Left renal cortex interstitium (tissue), 4 donors: Measurements from ENCODE around the gene HSPG2. TPM values are rescaled to one million over a fixed set of nuclear protein-coding genes. Genes with fewer than 3 reads are reported as not detected.

Source experiments
- DNase-seq, 4 donors: peaks; one replicate each; pipeline ENCODE4 v3.0.0-alpha.2; 2013; ENCODE audit warnings: low read depth in 4 of 4, low spot score in 2 of 4, missing footprints in 1 of 4
- polyA plus RNA-seq, 4 donors: library from polyadenylated mRNA; unstranded; fragments of 120-200 nt; gene quantifications; one replicate each; pipeline ENCODE4 v1.2.1, GENCODE V29; 2013; ENCODE audit not compliant: insufficient read length in 4 of 4

HSPG2 gene
- polyA plus RNA-seq, 4 donors: 114 to 185 (median 161) TPM

- DNase-seq: no peak
Observed at GRCh38 chr1:21884456-21885235, 52.5 kb downstream of the HSPG2 start.

DNA sequence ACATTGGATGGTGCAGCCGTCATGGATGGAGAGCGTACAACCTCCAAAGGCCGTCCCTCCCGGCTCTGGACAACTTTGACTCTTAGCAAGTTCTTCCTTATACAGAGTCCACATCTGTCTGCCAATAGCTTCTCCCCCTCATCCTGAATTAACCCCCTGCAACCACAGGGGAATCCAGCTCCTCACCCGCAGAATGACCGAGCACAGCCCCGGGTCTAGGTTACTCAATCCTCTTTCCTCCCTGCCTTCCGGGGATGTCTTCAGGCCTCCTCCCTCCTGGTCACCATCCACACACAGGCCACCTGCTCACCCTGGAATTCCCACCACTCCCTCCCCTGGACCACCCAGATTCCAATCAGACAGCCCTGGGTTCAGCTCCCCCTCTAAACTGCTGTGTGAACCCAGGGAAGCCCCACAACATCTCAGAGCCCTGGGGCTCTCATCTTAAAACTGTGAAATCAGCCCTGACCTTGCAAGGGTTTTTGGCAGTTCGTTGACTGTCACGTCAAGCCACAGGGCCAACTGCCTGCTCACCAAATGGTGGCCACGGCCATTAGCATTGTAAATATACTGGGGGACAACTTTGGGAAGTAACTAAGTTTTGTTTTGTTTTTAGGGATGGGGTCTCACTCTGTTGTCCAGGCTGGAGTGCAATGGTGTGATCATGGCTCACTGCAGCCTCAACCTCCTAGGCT, 54.2 kb downstream of the HSPG2 start:
- no peak for DNase-seq

DNA sequence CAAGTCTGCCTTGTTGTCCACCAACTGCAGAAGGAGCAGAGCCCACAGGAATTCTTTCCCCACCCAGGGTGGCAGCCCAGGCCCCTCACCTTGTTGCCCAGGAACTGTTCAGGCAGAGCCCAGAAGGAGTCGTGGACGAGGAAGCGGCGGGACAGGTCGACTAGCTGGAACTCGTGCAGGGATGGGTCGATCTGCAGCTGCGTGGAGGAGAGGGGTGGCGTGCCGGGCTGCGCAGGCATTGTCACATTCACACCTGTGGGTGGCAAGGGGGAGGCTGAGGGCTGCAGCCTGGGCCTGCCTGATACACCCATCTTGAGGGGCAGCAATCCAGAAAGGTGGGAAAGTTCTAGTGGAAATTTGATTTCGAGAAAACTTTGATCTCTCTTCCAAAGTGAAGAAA, 55.9 kb downstream of the HSPG2 start:
- DNase-seq: no peak

GRCh38 chr1:21880619-21880970, 56.5 kb downstream of the HSPG2 start:
- no peak for DNase-seq

DNA sequence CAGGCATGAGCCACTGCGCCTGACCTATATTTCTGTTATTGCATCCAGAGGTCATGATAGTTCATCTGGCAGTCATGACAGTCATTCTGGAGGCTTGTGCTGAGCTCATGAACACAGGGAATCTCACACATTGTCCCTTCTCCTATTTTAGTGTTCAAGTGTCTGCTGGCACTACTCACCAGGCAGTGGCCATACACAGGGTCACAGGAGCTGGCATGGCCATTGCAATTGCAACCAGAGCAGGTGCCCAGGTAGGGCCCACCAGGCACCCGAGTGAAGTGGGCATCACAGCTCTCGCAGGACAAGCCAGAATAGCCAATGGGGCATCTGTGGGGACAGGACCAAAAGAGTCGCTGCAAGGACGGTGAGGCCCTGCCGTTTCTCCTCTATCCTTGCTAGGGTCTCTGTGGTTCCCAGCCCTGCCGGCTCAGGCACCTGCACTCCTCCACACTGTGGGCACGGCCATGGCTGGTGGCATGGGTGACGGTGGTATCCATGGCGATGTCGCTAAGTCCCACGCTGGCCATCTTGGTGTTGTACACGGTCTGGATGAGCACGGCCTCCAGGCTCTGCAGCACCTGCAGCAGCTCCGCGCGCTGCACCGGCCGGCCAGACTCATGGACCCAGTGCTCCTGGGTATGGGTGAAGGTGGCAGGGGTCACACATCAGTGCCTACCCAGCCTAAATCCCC, 57.0 kb downstream of the HSPG2 start:
- no peak for DNase-seq

GRCh38 chr1:21878840-21879478, 58.2 kb downstream of the HSPG2 start:
- DNase-seq: no peak

- DNase-seq: no peak
Observed at GRCh38 chr1:21878009-21878773, 58.9 kb downstream of the HSPG2 start.

GRCh38 chr1:21876267-21876666, 60.8 kb downstream of the HSPG2 start:
- DNase-seq: no peak

DNA sequence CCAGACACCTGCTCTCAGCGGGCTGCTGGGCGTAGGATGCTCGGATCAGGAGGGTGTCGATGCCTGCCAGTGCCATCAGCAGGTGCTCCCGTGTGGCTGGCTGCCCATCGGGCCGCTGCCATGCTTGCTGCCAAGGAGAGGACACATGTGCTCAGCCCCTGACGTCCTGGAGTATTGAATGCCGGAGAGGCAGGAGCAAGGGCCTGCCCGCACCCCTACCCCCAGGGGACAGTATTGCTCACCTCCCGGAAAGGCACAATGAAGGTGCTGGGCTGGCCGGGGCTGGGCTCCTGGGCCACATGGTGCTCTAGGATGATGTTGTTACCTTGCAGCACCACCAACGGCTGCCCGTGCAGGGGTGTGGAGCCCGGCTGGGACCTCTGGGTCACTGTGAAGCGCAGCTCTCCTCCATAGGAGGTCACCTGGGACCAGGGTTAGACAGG, 61.5 kb downstream of the HSPG2 start:
- no peak for DNase-seq

DNA sequence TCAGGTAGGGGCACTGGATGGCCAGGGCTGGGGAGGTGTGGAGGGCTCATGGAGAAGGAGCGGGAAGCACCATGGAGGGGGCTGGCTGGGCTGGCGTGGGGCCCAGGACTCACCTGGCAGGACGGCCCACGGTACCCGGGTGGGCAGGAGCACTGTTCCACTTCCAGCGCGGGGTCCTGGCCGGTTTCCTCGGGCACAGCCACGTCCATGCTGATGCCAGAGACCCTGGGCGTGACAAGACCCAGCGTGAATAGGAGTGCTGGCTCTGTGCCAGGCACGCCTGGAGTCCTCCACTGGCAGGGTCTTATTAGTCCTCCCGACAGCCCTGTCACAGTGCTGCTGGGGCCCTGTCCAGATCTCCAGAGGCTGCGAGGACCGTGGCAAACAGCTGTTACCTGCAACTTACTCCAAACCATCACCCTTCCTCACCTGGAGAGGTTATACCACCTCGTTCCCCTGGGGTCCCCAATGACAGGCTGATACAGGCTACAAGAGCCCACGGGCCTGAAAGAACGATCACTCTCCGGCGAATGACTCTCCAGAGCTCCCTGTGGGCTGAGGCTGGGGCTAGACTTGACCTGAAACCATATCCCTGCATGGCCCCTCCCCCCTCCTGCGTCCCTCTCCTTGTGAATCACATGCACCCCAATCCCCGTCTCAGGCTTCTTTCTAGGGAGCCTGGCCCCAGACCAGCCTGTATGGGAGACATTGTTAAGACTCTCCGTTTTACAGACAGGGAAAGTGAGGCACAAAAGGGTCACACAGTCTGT, 62.1 kb downstream of the HSPG2 start:
- DNase-seq: no peak

- no peak for DNase-seq
Observed at GRCh38 chr1:21874328-21874727, 62.8 kb downstream of the HSPG2 start.

GRCh38 chr1:21873761-21874160, 63.3 kb downstream of the HSPG2 start:
- no peak for DNase-seq

DNA sequence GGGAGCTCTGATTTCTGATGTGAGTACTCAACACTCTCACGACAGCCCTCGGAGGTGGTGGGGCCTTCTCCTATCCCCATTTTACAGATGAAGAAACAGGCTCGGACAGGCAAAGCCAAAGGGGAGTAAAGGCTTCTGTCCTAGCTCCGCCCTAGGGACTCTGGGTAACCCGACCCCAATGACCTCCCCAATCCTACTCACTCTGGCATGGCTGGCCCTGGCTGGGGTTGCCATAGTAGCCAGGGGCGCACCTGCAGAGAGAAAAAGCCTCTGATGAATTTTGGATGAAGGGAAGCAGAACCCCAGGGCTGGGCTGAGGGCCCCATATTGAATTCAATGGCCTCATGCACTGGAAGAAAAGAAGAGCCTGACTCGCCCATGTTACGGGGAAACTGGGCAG, 63.9 kb downstream of the HSPG2 start:
- no peak for DNase-seq

DNA sequence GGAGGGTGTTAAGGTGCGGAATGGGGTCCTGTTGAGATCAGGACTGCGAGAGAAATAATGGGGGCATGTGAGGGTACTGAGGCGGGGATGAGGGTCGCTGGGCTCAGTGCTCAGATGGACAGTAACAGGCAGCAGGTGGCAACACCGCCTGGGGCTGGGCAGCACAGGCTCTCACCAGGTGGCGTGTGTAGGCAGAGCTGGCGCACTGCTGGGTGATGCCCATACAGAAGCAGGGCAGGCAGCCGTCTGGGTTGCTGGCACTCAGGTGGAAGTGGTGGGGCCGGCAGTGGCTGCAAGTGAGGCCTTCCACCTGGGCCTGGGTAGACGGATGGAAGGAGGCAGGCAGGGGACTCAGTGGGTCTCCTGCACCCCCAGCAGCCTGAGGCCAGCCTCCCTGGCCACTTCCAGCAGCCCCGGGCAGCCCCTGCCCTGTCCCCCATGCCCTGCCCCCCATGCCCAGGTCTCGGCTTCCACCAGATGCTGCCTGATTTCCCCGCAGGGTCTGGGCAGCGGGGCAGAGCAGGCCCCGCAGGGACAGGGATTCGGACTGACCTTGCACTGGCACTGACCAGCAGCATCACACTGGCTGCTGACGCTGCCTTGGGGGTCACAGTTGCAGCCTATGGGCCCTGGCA, 64.5 kb downstream of the HSPG2 start:
- DNase-seq: no peak

GRCh38 chr1:21871943-21872342, 65.2 kb downstream of the HSPG2 start:
- DNase-seq: no peak

DNA sequence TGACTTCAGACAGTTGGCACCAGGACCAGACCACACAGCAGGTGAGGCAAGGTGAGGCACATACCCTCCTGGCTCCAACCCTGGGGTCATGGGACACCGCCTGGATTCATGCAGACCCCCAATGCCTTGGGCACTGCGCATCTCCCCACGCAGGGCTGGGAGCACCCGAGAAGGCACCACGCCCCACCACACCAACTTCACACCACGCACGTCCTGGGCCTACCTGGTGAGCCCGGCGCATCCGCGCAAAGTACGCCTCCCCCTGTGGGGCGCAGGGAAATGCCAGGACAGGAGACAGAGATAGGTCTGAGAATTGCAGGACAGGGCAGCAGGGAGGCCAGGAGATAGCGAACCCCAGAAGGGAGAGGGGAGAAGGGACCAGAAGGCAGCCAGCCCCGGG, 66.5 kb downstream of the HSPG2 start:
- DNase-seq: no peak

DNA sequence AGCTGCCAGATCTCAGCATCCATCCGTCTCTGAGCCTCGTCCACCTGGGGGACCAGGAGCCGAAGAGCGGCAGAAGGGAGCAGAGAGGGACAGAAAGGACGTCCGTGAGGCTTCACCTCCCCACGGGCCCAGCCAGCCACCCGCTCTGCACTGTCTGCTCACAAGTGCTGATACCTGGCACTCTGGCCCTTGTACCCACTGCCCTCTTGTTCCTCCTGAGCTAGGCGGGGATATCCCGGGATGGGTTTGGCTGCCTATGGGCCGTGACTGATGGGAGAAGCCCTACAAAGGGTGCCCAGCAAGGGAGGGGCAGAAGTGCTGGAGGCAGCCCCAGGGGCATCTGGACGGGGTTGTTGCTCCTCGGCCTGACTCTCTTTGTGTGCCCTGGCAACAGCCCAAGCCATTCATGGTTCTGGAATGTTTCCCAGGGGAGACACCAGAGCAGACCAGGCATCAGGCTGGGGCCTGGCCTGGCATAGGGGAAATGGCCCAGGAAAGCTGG, 67.4 kb downstream of the HSPG2 start:
- no peak for DNase-seq

- no peak for DNase-seq
Observed at GRCh38 chr1:21868941-21869454, 68.1 kb downstream of the HSPG2 start.

- no peak for DNase-seq
Observed at GRCh38 chr1:21868482-21868881, 68.6 kb downstream of the HSPG2 start.
